Left renal pelvis (tissue), 4 donors: Measurements from ENCODE around the gene SLC12A7. TPM values are rescaled to one million over a fixed set of nuclear protein-coding genes. Genes with fewer than 3 reads are reported as not detected.
"Not testable (repeated sequence)": the region's sequence is repeated elsewhere in the genome, so short reads cannot be mapped to it uniquely, and the experiment has no call there.

Experiments used
- DNase-seq, 4 donors: peaks; one replicate each; pipeline ENCODE4 v3.0.0-alpha.2; 2013; ENCODE audit warnings: low read depth in 4 of 4, low spot score in 3 of 4
- polyA plus RNA-seq, 4 donors: library from polyadenylated mRNA; unstranded; fragments of 120-200 nt; gene quantifications; one replicate each; pipeline ENCODE4 v1.2.1, GENCODE V29; 2013; ENCODE audit not compliant: insufficient read length in 4 of 4

The SLC12A7 gene
- polyA plus RNA-seq, 4 donors: 24.1 to 41.4 (median 34.1) TPM

GRCh38 chr5:1002836-1003235 lies 109.0 kb downstream of the SLC12A7 start:
- no peak for DNase-seq

GRCh38 chr5:1002271-1002546 lies 109.7 kb downstream of the SLC12A7 start:
- DNase-seq: no peak

GRCh38 chr5:1001406-1002270 lies 110.2 kb downstream of the SLC12A7 start:
- no peak for DNase-seq

GRCh38 chr5:1000831-1001230 lies 111.0 kb downstream of the SLC12A7 start:
- not testable (repeated sequence) for DNase-seq

Other genes starting within 250 kb of the SLC12A7 start
- gene BRD9, start 219.3 kb downstream of the SLC12A7 start, polyA plus RNA-seq: 10 to 100 TPM; 33.6 to 45.3 (median 36.7) TPM
- 10 to 100 TPM; 10.8 to 15.5 (median 12.4) TPM for gene TRIP13, start 219.2 kb downstream of the SLC12A7 start, polyA plus RNA-seq
- gene NKD2, start 103.3 kb downstream of the SLC12A7 start, polyA plus RNA-seq: 10 to 100 TPM in 3 of 4 donors, 1 to 10 TPM in 1; 7.8 to 25.3 (median 15.1) TPM
- gene SLC6A19, start 89.5 kb upstream of the SLC12A7 start, polyA plus RNA-seq: 10 to 100 TPM in 3 of 4 donors, under 1 TPM in 1; 0.78 to 70.8 (median 42.4) TPM
- gene SLC6A18, start 113.3 kb upstream of the SLC12A7 start, polyA plus RNA-seq: 1 to 10 TPM in 2 of 4 donors, under 1 TPM in 1, not detected in 1; 0.11 to 5.1 (median 1.2) TPM
- gene TERT, start 183.0 kb upstream of the SLC12A7 start, polyA plus RNA-seq: under 1 TPM; 0.05 to 0.76 (median 0.24) TPM
- 100 to 1,000 TPM in 3 of 4 donors, 10 to 100 TPM in 1; 71.9 to 133 (median 118) TPM for gene CLPTM1L, start 233.0 kb upstream of the SLC12A7 start, polyA plus RNA-seq